HepG2 (cell line): ENCODE results near the gene ARHGDIA. TPM values are rescaled to one million over a fixed set of nuclear protein-coding genes. Genes with fewer than 3 reads are reported as not detected.

Source experiments
- BHLHE40 ChIP-seq: IDR thresholded peaks from 2 replicates; pipeline ENCODE4 v1.6.1; 2011; ENCODE audit warnings: low read length, improper control_type of control experiment
- ELF3 ChIP-seq: IDR thresholded peaks from 2 replicates; pipeline ENCODE4 v1.6.1; 2016; ENCODE audit warnings: missing genetic modification reagents, missing compliant biosample characterization
- HMG20A ChIP-seq: IDR thresholded peaks from 2 replicates; pipeline ENCODE4 v1.6.1; 2016; ENCODE audit warnings: borderline replicate concordance
- HNRNPL ChIP-seq: fragments of 200-400 bp; formaldehyde crosslinking; IDR thresholded peaks from 2 replicates; pipeline ENCODE4 v1.6.1; 2017; ENCODE audit warnings: mild to moderate bottlenecking, low read depth, low read length
- KLF12 ChIP-seq: sonication (generic); formaldehyde crosslinking; IDR thresholded peaks from 2 replicates; pipeline ENCODE4 v1.4.0; 2020; ENCODE audit warnings: missing genetic modification reagents, borderline replicate concordance
- TOE1 ChIP-seq: sonication (generic); formaldehyde crosslinking; IDR thresholded peaks from 2 replicates; pipeline ENCODE4 v1.4.0; 2020; ENCODE audit warnings: mild to moderate bottlenecking, missing genetic modification reagents
- ZBTB2 ChIP-seq: sonication (generic); formaldehyde crosslinking; IDR thresholded peaks from 2 replicates; pipeline ENCODE4 v1.8.0; 2022; ENCODE audit warnings: low read depth, missing genetic modification reagents
- ZNF367 ChIP-seq: sonication (generic); formaldehyde crosslinking; IDR thresholded peaks from 2 replicates; pipeline ENCODE4 v1.4.0; 2020; ENCODE audit warnings: missing genetic modification reagents, borderline replicate concordance
- ZNF598 ChIP-seq: sonication (generic); formaldehyde crosslinking; IDR thresholded peaks from 2 replicates; pipeline ENCODE4 v1.5.1; 2020; ENCODE audit warnings: mild to moderate bottlenecking, missing genetic modification reagents, borderline replicate concordance
- ZNF775 ChIP-seq: sonication (generic); formaldehyde crosslinking; IDR thresholded peaks from 2 replicates; pipeline ENCODE4 v1.4.0; 2020; ENCODE audit warnings: missing genetic modification reagents, mild to moderate bottlenecking, moderate library complexity, borderline replicate concordance
- polyA plus RNA-seq, 8 experiments: library from polyadenylated mRNA; depleted of rRNA in 3 of 8; stranded (reverse) in 7 of 8; unstranded in 1 of 8; fragments of >200 nt; fragmentation: Illumina TruSeq in 4 of 8; extraction: Trizol in 4 of 8; gene quantifications; 2 replicates each; pipeline versions ENCODE4 v1.2.1 to v1.2.3, GENCODE V29; 2011 to 2016; ENCODE audit warnings: low read depth in 4 of 8, missing spikeins in 1 of 8, mixed read lengths in 1 of 8; ENCODE audit not compliant: insufficient read depth in 1 of 8
- total RNA-seq, 5 experiments: library from RNA; depleted of rRNA; stranded (reverse); fragments of >200 nt; fragmentation: Illumina TruSeq; extraction: Trizol; gene quantifications; 2 replicates each; pipeline ENCODE4 v1.2.3, GENCODE V29; 2016; ENCODE audit warnings: low read depth in 1 of 5
- TF ChIP-seq, protein P1 (sequence below): sonication (generic); formaldehyde crosslinking; IDR thresholded peaks from 2 replicates; pipeline ENCODE4 v1.8.0; 2022; ENCODE audit warnings: missing genetic modification reagents, mild to moderate bottlenecking, borderline replicate concordance
- TF ChIP-seq, protein P2 (sequence below): sonication (generic); formaldehyde crosslinking; IDR thresholded peaks from 2 replicates; pipeline ENCODE4 v1.5.0; 2020; ENCODE audit warnings: missing genetic modification reagents, mild to moderate bottlenecking, borderline replicate concordance
- TF ChIP-seq, protein P3 (sequence below): IDR thresholded peaks from 2 replicates; pipeline ENCODE4 v1.6.1; 2012; ENCODE audit warnings: low read length, improper control_type of control experiment

ARHGDIA gene
- total and polyA plus RNA-seq, 2 of the 13 experiments (the other 11 are each of a cell fraction or from before 2014, with no cell fraction given), result 40.0 to 64.0 TPM

DNA sequence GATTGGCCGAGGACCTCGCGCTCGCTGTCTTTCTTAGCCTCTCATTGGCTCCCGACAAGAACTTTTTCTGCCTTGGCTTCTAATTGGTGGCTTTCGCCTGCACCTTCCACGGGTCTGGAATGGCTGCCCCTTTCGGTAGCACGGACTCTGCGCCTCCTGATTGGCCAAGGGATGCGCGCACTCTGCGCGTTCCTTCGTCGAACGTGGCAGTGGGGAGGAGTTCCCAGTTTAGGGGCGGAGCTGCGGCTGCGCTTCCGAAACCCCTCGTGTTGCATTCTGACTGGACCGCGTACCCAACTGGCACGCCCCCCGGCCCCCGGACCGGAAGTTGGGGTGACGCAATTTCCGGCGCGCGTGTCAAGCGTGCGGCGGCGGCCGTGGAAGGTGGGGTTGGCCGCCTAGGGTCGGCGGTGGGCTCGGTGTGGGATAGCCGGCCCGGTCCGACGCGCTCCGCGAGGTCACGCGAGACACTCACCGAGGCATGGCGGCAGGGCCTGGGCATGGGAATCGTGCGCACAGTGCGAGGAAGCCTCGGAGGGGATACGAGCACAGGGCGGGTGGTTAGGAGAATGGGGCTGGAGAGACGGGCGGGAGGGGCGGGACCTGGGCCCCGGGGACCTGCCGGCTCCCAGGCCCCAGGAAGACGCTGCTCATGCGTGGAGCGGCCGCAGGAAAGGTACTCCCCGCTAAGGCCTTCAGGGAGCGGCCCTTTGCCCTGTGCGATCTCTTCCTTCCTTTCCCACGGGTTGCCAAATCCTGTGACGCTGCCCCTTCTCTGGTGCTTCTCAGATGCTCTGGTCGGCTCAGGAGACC, 10.2 kb downstream of the ARHGDIA start (continued):
- TF ChIP-seq ELF3 (CRISPR knock-in tag) (peak; percentile 76; the same call in 1 of the 2 replicates), KLF12 (peak; percentile 93), BHLHE40 (peak; percentile 85), HNRNPL (peak; percentile 51; the same call in 1 of the 2 replicates), ZNF598 (CRISPR knock-in tag) (peak; percentile 63; the same call in 1 of the 2 replicates), ZBTB2 (CRISPR knock-in tag) (peak; percentile 94), HMG20A (no peak), ZNF367 (peak; percentile 95; the same call in 1 of the 2 replicates), TOE1 (no peak; the same call in 1 of the 2 replicates), ZNF775 (CRISPR knock-in tag) (no peak)
- TF ChIP-seq, protein P1, sequence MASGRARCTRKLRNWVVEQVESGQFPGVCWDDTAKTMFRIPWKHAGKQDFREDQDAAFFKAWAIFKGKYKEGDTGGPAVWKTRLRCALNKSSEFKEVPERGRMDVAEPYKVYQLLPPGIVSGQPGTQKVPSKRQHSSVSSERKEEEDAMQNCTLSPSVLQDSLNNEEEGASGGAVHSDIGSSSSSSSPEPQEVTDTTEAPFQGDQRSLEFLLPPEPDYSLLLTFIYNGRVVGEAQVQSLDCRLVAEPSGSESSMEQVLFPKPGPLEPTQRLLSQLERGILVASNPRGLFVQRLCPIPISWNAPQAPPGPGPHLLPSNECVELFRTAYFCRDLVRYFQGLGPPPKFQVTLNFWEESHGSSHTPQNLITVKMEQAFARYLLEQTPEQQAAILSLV, result peak; percentile 91
- TF ChIP-seq, protein P2, sequence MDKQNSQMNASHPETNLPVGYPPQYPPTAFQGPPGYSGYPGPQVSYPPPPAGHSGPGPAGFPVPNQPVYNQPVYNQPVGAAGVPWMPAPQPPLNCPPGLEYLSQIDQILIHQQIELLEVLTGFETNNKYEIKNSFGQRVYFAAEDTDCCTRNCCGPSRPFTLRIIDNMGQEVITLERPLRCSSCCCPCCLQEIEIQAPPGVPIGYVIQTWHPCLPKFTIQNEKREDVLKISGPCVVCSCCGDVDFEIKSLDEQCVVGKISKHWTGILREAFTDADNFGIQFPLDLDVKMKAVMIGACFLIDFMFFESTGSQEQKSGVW (CRISPR knock-in tag), result no peak
- TF ChIP-seq, protein P3, sequence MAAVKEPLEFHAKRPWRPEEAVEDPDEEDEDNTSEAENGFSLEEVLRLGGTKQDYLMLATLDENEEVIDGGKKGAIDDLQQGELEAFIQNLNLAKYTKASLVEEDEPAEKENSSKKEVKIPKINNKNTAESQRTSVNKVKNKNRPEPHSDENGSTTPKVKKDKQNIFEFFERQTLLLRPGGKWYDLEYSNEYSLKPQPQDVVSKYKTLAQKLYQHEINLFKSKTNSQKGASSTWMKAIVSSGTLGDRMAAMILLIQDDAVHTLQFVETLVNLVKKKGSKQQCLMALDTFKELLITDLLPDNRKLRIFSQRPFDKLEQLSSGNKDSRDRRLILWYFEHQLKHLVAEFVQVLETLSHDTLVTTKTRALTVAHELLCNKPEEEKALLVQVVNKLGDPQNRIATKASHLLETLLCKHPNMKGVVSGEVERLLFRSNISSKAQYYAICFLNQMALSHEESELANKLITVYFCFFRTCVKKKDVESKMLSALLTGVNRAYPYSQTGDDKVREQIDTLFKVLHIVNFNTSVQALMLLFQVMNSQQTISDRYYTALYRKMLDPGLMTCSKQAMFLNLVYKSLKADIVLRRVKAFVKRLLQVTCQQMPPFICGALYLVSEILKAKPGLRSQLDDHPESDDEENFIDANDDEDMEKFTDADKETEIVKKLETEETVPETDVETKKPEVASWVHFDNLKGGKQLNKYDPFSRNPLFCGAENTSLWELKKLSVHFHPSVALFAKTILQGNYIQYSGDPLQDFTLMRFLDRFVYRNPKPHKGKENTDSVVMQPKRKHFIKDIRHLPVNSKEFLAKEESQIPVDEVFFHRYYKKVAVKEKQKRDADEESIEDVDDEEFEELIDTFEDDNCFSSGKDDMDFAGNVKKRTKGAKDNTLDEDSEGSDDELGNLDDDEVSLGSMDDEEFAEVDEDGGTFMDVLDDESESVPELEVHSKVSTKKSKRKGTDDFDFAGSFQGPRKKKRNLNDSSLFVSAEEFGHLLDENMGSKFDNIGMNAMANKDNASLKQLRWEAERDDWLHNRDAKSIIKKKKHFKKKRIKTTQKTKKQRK, result no peak
